ENCODE data around the gene ITSN1. TPM values are rescaled to one million over a fixed set of nuclear protein-coding genes. Genes with fewer than 3 reads are reported as not detected.

ITSN1 gene
- total and polyA plus RNA-seq, 8 donors, result 6.0 to 83.5 (median 25.4) TPM

DNA sequence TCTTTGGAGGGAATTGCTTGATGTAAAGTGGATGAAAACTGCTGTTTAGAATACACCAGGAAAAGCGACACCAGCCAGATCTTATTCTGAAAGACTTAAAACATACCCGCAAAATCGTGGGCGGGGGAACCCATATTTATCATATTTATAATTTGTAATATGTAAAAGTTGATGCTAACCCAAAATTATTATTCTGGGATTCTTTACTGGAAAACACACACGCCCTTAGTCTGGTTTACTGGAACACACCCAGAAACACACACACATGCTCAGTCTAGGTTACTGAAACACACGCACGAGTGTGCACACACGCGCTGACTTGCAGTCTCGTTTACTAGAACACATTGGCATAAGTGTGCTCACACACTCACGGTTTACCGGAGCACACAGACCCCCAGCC is 240.8 kb downstream of the ITSN1 start:
- peak in 1 of 2 donors; percentile 28 for DNase-seq
- no peaks in the 10 kb centered on the region for H3K27me3 ChIP-seq
- no peak overlapping the region for H3K4me3 ChIP-seq
- H3K27ac ChIP-seq, result no peak overlapping the region
- intact Hi-C loops (cut with DNase I; ENCODE audit: low total_unique reads), result no loop called here
- 81 to 87% (median 86%) methylated on average over 12 of the region's 12 CpGs for WGBS, 5 donors
- H3K4me1 ChIP-seq, result peaks cover 0 to 15% (median 4%) of the 10 kb centered on the region in 4 donors
- no peaks in the 10 kb centered on the region for H3K9me3 ChIP-seq
- H3K36me3 ChIP-seq, result no peaks in the 10 kb centered on the region
- no peak for TF ChIP-seq EP300 (IDR thresholded peaks at IDR 0.05)

DNA sequence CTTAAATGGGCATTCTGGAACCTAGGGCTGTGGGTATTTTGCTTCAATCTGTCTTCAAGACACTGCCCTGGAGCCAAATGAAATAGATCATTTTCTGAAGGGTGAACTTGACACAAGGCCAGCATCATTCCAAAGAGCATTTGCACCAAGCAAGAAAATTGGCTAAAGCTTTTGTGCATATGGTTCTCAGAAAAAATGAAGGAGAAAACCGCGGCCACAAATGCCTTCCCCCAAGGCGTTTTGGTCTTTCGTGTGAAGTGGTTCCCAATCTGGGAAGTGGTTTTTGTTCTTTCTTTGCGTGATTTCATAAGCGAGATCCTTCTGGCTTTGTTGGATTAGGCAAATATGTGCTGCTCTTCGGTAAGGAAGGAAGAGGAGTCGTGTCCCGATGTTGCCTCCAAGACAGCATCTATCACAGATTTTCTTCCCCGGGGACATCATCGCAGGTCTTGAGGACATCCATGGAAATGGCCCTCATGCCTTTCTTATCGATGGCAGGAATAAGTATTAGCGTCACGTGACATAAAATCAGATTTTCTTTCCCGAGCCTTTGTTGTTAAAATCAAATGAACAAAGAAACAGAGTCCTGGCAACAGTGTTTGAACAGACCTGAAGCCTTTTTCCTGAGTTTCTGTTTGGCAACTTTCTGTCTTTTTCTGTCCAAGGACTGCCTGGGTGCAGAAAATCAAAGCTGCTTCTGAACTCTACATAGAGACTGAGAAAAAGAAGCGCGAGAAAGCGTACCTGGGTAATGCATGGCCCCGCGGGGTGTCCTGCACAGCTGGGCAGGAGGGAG is 242.3 kb downstream of the ITSN1 start:
- Histone ChIP-seq H3K36me3 (no peaks in the 10 kb centered on the region), H3K27ac (no peak overlapping the region), H3K4me3 (no peak overlapping the region), H3K9me3 (no peaks in the 10 kb centered on the region), H3K27me3 (no peaks in the 10 kb centered on the region), H3K4me1 (peaks cover 0 to 15% (median 4%) of the 10 kb centered on the region in 4 donors)
- 62 to 81% (median 69%) methylated on average over 20 of the region's 20 CpGs for WGBS, 5 donors
- intact Hi-C loops (cut with DNase I; ENCODE audit: low total_unique reads), result no loop called here
- TF ChIP-seq, protein P1, sequence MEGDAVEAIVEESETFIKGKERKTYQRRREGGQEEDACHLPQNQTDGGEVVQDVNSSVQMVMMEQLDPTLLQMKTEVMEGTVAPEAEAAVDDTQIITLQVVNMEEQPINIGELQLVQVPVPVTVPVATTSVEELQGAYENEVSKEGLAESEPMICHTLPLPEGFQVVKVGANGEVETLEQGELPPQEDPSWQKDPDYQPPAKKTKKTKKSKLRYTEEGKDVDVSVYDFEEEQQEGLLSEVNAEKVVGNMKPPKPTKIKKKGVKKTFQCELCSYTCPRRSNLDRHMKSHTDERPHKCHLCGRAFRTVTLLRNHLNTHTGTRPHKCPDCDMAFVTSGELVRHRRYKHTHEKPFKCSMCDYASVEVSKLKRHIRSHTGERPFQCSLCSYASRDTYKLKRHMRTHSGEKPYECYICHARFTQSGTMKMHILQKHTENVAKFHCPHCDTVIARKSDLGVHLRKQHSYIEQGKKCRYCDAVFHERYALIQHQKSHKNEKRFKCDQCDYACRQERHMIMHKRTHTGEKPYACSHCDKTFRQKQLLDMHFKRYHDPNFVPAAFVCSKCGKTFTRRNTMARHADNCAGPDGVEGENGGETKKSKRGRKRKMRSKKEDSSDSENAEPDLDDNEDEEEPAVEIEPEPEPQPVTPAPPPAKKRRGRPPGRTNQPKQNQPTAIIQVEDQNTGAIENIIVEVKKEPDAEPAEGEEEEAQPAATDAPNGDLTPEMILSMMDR (IDR thresholded peaks at IDR 0.05), result no peak
- TF ChIP-seq POLR2A (IDR thresholded peaks at IDR 0.05), result no peak
- no peak for TF ChIP-seq EP300 (IDR thresholded peaks at IDR 0.05)
- no peak for TF ChIP-seq POLR2AphosphoS5 (IDR thresholded peaks at IDR 0.05)
- DNase-seq, result peak in 1 of 2 donors; percentile 36

DNA sequence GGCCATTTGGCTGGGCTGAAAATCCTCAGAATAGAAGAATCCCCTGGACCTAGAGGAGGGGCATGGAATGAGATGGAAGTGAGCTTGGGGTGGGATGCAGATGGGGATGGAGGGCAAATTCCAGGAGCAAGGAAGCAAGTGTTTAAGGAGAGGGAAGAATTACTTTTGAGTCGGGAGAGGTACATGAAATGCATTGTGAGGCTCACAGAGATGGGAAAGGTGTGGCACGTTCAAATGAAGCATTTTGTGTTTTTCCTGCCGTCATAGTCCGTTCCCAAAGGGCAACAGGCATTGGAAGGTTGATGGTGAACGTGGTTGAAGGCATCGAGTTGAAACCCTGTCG is 242.8 kb downstream of the ITSN1 start:
- no peaks in the 10 kb centered on the region for H3K27me3 ChIP-seq
- H3K36me3 ChIP-seq, result no peaks in the 10 kb centered on the region
- WGBS, 5 donors, result 86 to 96% (median 90%) methylated on average over 7 of the region's 7 CpGs
- H3K4me1 ChIP-seq, result peaks cover 0 to 15% (median 4%) of the 10 kb centered on the region in 4 donors
- TF ChIP-seq EP300 (IDR thresholded peaks at IDR 0.05) (no peak), POLR2A (IDR thresholded peaks at IDR 0.05) (no peak), POLR2AphosphoS5 (IDR thresholded peaks at IDR 0.05) (no peak)
- TF ChIP-seq, protein P1 (IDR thresholded peaks at IDR 0.05), result no peak
- no peak overlapping the region for H3K4me3 ChIP-seq
- intact Hi-C loops (cut with DNase I; ENCODE audit: low total_unique reads), result no loop called here
- DNase-seq, result no peak
- no peak overlapping the region for H3K27ac ChIP-seq
- no peaks in the 10 kb centered on the region for H3K9me3 ChIP-seq

DNA sequence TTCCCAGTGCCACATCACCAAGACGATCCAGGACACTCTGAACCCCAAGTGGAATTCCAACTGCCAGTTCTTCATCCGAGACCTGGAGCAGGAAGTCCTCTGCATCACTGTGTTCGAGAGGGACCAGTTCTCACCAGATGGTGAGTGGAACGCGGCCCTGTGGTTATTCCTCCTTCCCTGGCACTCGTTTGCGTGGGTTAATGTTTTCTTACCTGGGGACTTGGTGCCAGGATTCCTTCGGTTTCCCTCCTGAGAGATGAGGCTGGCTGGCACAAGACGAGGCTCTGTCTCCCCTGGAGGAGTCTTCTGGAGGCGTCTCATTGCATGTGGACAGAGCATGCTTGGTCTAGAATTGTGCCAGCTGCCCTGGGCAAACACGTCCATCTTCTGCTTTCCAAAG is 244.0 kb downstream of the ITSN1 start:
- intact Hi-C loops (cut with DNase I; ENCODE audit: low total_unique reads), result no loop called here
- WGBS, 5 donors, result 84 to 94% (median 90%) methylated on average over 8 to 11 of the region's 11 CpGs
- Histone ChIP-seq H3K36me3 (no peaks in the 10 kb centered on the region), H3K27me3 (no peaks in the 10 kb centered on the region), H3K9me3 (no peaks in the 10 kb centered on the region), H3K4me1 (peaks cover 0 to 15% (median 4%) of the 10 kb centered on the region in 4 donors), H3K27ac (no peak overlapping the region), H3K4me3 (no peak overlapping the region)
- TF ChIP-seq EP300 (IDR thresholded peaks at IDR 0.05) (no peak), POLR2A (IDR thresholded peaks at IDR 0.05) (no peak), POLR2AphosphoS5 (IDR thresholded peaks at IDR 0.05) (no peak)
- TF ChIP-seq, protein P1 (IDR thresholded peaks at IDR 0.05), result no peak
- DNase-seq, result no peak

DNA sequence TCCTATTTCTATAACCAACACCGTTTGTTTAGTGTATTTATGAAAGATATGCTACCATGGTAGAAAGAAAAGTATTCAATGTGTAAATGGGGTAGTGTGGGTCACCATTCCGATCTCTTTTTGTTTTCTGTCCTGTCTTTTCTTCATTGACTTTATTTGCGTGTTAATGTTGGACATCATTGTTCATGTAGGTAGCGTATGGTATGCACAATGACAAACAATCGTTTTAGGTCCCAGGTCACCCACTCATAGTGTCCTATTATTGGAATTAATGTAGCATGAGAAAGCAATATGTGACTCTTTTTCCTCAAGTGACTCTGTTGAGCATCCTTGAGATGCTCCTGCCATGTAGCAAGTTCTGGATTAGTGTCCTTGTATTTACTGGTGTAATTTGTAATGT is 247.9 kb downstream of the ITSN1 start:
- intact Hi-C loops (cut with DNase I; ENCODE audit: low total_unique reads), result no loop called here
- TF ChIP-seq POLR2A (IDR thresholded peaks at IDR 0.05), result no peak
- TF ChIP-seq EP300 (IDR thresholded peaks at IDR 0.05), result no peak
- TF ChIP-seq POLR2AphosphoS5 (IDR thresholded peaks at IDR 0.05), result no peak
- TF ChIP-seq, protein P1 (IDR thresholded peaks at IDR 0.05), result no peak

More for the DNA sequence above, 247.9 kb downstream of the ITSN1 start:
- Histone ChIP-seq H3K27ac (no peak overlapping the region), H3K4me1 (peaks cover 0 to 17% (median 9%) of the 10 kb centered on the region in 4 donors), H3K36me3 (no peaks in the 10 kb centered on the region), H3K9me3 (no peaks in the 10 kb centered on the region), H3K4me3 (no peak overlapping the region), H3K27me3 (no peaks in the 10 kb centered on the region)
- 79 to 89% (median 82%) methylated on average over 5 of the region's 5 CpGs for WGBS, 5 donors
- no peak for DNase-seq
